Activated CD4-positive, alpha-beta memory T cell treated with anti-CD3 and anti-CD28 coated beads, Interleukin-2, amount 10 ng/mL, durations not matched to agents 7 days and 5 days (primary cell): ENCODE data around the gene ROGDI. TPM values are rescaled to one million over a fixed set of nuclear protein-coding genes. Genes with fewer than 3 reads are reported as not detected.
A peak's percentile ranks its signal among the peaks of the same experiment; 100 is the strongest.

Experiments
- CTCF ChIA-PET: fragments of 350-600 bp; sonication (Branson Sonifier 250); formaldehyde crosslinking; loops from one replicate; lab custom pipeline; 2021; ENCODE audit warnings: antibody characterized with exemption, inconsistent platforms; lab: Charles Lee
- POLR2A ChIA-PET: fragments of 350-600 bp; sonication (Branson Sonifier 250); formaldehyde crosslinking; loops from one replicate; lab custom pipeline; 2021; ENCODE audit warnings: antibody characterized with exemption; lab: Charles Lee
- DNase-seq: peaks from one replicate; pipeline ENCODE4 v3.0.0-alpha.2; 2020
- H3K27ac Mint-ChIP-seq: one replicate; pipeline ENCODE4 v1.8.0; 2021; ENCODE audit warnings: mild to moderate bottlenecking, mixed read lengths
- H3K27me3 Mint-ChIP-seq: one replicate; pipeline ENCODE4 v1.8.0; 2021; ENCODE audit warnings: mixed read lengths
- H3K36me3 Mint-ChIP-seq: one replicate; pipeline ENCODE4 v1.8.0; 2021; ENCODE audit warnings: low read depth, mixed read lengths
- H3K4me1 Mint-ChIP-seq: one replicate; pipeline ENCODE4 v1.8.0; 2021; ENCODE audit warnings: mixed read lengths
- H3K4me3 Mint-ChIP-seq: one replicate; pipeline ENCODE4 v1.8.0; 2021; ENCODE audit warnings: mild to moderate bottlenecking, mixed read lengths
- H3K9me3 Mint-ChIP-seq: one replicate; pipeline ENCODE4 v1.8.0; 2021; ENCODE audit warnings: mixed read lengths
- total RNA-seq, 2 experiments: library from RNA; stranded (reverse); gene quantifications; one replicate each; pipeline ENCODE4 v1.2.3, GENCODE V29; 2021

ROGDI gene
- total RNA-seq, 2 experiments from 2014 or later: 5.9 to 6.9 TPM

DNA sequence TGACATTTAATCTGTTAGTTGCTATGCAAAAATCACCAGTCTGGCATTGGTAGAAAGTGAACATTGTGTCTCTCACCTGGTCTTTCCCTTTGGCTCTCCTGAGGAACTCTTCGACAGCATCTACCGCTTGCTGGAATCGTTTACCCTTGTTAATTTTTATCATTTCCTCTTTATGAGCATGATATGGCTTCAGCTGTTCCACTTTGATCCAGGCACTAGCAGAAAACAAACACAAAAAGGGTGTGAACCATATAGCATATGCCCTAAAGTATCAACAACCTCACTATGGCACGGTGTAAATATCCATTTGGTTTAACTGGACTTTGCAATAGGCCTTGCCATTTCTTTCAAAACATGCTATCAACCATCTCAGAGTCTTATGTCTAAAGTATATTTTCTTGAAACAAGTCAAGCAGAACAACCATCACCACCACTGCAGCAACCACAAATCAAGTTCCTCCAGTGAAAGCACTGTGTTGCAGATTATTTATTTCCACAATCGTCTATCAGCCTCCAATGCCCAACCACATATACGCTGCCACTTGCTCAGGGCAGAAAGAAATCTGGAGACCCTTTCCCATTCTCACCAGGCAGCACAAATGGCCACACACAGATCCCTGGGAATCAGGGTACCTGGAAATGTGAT is 30.4 kb upstream of the ROGDI start:
- H3K4me3 Mint-ChIP-seq: no peak overlapping the region
- peaks cover 11% of the 10 kb centered on the region for H3K4me1 Mint-ChIP-seq
- no peaks in the 10 kb centered on the region for H3K9me3 Mint-ChIP-seq
- DNase-seq: no peak
- no peaks in the 10 kb centered on the region for H3K27me3 Mint-ChIP-seq
- no peak overlapping the region for H3K27ac Mint-ChIP-seq
- H3K36me3 Mint-ChIP-seq: peaks cover 59% of the 10 kb centered on the region
- CTCF ChIA-PET: interaction anchor here (1.1 kb wide), 1 partner anchor 14 kb away, joined by 3 read pairs; no protein-coding TSS in a partner anchor
- POLR2A ChIA-PET: interaction anchor here (1.0 kb wide), 1 partner anchor 14 kb away, joined by 9 read pairs; the partner anchor contains the start of genes GLYR1 and UBN1

DNA sequence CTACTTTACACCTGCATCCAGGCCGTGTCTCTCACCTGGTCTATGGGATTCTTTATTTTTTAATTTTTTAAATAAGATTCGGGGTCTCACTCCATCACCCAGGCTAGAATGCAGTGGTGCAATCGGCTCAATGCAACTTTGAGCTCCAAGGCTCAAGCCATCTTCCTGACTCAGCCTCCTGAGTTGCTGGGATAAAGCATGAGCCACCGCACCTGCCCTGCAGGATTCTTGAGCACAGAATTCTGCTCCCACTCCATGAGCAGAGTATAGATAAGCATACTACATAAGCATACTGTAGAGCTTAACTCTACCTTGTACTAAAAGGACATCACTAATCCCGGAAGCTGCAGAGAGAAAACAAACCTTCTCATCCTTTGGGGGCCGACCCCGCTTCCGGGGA is 29.2 kb upstream of the ROGDI start:
- CTCF ChIA-PET: no interaction called here
- H3K27ac Mint-ChIP-seq: no peak overlapping the region
- no peaks in the 10 kb centered on the region for H3K9me3 Mint-ChIP-seq
- POLR2A ChIA-PET: no interaction called here
- peaks cover 58% of the 10 kb centered on the region for H3K36me3 Mint-ChIP-seq
- H3K4me1 Mint-ChIP-seq: peaks cover 11% of the 10 kb centered on the region
- H3K27me3 Mint-ChIP-seq: no peaks in the 10 kb centered on the region
- no peak overlapping the region for H3K4me3 Mint-ChIP-seq
- no peak for DNase-seq

DNA sequence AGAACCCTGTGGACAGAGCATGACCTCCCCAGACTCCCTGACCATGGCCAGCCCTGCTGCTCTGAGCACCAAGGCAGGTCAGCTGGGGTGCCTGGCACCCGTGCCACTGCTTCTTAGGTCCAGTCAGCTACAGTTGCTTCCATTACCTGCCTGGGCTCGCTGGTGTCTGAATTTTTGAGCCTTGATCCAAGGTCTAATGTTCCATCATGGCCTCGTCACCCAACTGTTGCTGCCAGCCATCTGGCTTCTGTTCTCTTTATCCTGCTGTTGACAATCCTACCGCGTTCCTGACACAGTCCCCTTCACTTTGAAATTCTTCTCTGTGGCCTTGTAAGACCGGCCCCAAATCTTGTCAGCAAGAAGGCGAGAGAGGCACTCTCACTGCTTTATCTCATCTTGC is 28.0 kb upstream of the ROGDI start:
- Mint-ChIP-seq H3K9me3 (no peaks in the 10 kb centered on the region), H3K4me3 (no peak overlapping the region), H3K27ac (no peak overlapping the region), H3K27me3 (no peaks in the 10 kb centered on the region), H3K4me1 (peaks cover 11% of the 10 kb centered on the region), H3K36me3 (peaks cover 55% of the 10 kb centered on the region)
- POLR2A ChIA-PET: interaction anchor here (0.9 kb wide), 1 partner anchor 16 kb away, joined by 3 read pairs; no protein-coding TSS in a partner anchor
- CTCF ChIA-PET: interaction anchor here (0.6 kb wide), 1 partner anchor 20 kb away, joined by 3 read pairs; no protein-coding TSS in a partner anchor
- DNase-seq: no peak

DNA sequence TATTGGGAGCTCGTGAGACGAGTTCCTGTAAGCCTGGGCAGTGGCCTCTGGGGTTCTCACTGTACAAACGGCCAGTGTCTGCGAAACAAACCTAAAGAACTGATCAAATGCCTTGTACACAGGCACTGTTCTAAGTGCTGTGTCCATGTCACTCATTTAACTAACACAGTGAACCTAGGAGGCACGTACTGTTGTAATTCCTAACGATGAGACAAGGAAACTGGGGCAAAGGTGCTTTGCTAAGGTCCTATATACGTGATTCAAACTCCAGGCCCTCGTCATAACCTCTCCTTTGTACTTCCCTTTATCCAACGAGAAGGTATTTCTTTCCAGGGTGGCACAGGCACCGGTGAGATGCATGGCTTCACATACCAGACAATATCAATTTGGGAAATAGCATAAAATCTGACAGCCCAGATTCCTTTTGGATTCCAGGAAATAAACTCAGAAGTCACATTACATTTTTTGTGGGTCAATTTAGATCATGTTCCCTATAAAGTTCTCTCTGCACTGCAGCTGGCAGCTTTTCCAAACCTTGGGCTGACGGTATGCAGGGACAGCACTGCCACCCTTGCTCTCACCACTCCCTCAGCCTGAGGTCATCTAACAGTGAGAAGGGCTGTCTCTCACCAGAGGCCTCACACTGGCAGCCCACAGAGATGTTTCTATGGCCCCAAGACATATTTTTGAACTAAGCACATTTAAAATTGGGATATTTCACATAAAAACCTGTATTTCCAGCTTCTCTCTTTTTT is 26.3 kb upstream of the ROGDI start:
- Mint-ChIP-seq H3K36me3 (peaks cover 66% of the 10 kb centered on the region), H3K9me3 (no peaks in the 10 kb centered on the region), H3K27me3 (no peaks in the 10 kb centered on the region), H3K4me3 (no peak overlapping the region), H3K4me1 (peaks cover 5% of the 10 kb centered on the region), H3K27ac (no peak overlapping the region)
- DNase-seq: no peak
- POLR2A ChIA-PET: no interaction called here
- CTCF ChIA-PET: no interaction called here

DNA sequence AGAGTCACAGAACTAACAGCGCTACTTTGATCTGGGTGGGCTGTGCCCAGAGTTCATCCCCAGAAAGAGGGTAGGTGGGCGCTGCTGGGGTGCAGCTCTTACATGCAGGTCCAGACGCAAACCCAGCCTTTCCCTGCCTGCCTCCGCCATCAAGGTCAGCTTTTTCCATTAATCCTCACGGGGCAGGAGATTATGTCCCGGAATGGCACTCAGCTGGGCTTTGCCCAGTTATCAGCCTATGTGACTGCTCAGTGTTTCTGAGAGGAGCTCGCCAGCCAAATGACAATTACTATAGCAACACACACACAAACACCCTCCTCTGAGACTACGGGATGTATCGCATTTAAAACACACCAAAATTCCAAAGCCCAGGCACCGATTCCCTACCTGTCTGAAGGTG is 24.5 kb upstream of the ROGDI start:
- POLR2A ChIA-PET: no interaction called here
- Mint-ChIP-seq H3K4me3 (no peak overlapping the region), H3K9me3 (no peaks in the 10 kb centered on the region), H3K4me1 (no peaks in the 10 kb centered on the region), H3K36me3 (peaks cover 62% of the 10 kb centered on the region), H3K27me3 (no peaks in the 10 kb centered on the region), H3K27ac (no peak overlapping the region)
- CTCF ChIA-PET: no interaction called here
- no peak for DNase-seq

DNA sequence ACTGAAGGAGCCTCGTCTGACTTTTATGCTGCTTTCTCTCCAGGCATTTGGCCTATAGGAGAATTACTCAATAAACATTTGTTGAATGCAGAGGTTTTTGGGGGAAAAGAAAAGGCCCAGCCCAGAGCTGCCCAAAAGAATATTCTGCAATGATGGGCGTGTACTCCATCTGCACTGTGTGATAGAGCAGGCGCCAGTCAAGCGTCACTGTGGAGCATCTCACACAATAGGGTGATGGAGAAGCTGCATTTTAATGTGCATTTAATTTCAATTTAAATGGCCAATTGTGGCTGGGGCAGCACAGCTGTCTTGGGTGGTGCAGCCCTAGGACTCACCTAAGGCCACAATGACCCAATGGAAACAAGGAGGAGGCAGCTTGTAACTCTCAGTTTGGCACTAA is 24.1 kb upstream of the ROGDI start:
- POLR2A ChIA-PET: no interaction called here
- H3K4me1 Mint-ChIP-seq: no peaks in the 10 kb centered on the region
- H3K4me3 Mint-ChIP-seq: no peak overlapping the region
- peaks cover 61% of the 10 kb centered on the region for H3K36me3 Mint-ChIP-seq
- H3K9me3 Mint-ChIP-seq: no peaks in the 10 kb centered on the region
- no peak overlapping the region for H3K27ac Mint-ChIP-seq
- DNase-seq: no peak
- H3K27me3 Mint-ChIP-seq: no peaks in the 10 kb centered on the region
- CTCF ChIA-PET: no interaction called here

DNA sequence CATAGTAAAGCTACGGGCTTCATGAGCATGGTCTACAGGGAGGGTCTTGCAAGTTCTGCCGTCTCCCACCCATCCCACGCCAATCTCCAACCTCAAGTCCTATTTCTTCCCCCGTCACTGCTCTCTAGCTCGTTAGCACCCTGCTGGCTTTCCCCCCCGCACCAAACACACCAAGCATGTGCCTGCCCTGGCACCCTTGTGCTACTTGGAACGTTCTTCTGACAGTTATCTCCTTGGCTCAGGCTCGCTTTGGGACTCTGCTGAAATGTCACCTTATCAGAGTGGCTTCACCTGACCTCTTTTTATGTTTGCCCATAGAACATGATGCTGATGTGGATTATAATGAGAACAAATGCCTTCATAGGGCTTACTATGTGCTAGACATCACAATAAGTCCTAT is 22.8 kb upstream of the ROGDI start:
- no peak overlapping the region for H3K4me3 Mint-ChIP-seq
- ChIA-PET CTCF (no interaction called here), POLR2A (no interaction called here)
- H3K4me1 Mint-ChIP-seq: no peaks in the 10 kb centered on the region
- peaks cover 60% of the 10 kb centered on the region for H3K36me3 Mint-ChIP-seq
- no peak for DNase-seq
- no peaks in the 10 kb centered on the region for H3K27me3 Mint-ChIP-seq
- H3K9me3 Mint-ChIP-seq: no peaks in the 10 kb centered on the region
- no peak overlapping the region for H3K27ac Mint-ChIP-seq

DNA sequence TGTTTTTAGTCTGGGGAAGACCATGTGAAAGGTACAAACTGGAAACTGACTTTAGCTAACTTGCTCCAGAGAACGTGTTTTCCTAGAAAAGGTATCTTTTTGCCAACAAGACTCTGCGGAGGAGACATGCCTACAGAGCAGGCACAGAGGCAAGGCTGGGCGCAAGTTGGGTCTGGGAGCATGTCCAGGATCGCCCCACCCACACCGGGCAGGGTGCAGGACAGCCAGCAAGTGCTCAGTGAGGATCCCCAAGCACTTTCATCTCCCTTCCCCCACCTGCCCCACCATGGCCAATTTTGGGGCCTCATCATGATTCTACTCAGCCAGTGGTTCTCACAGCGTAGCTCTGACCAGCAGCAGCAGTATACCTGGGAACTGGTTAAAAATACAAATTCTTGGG is 18.2 kb upstream of the ROGDI start:
- ChIA-PET POLR2A (no interaction called here), CTCF (no interaction called here)
- H3K4me1 Mint-ChIP-seq: no peaks in the 10 kb centered on the region
- no peaks in the 10 kb centered on the region for H3K9me3 Mint-ChIP-seq
- no peak overlapping the region for H3K27ac Mint-ChIP-seq
- H3K36me3 Mint-ChIP-seq: peaks cover 59% of the 10 kb centered on the region
- no peak for DNase-seq
- H3K4me3 Mint-ChIP-seq: no peak overlapping the region
- no peaks in the 10 kb centered on the region for H3K27me3 Mint-ChIP-seq

DNA sequence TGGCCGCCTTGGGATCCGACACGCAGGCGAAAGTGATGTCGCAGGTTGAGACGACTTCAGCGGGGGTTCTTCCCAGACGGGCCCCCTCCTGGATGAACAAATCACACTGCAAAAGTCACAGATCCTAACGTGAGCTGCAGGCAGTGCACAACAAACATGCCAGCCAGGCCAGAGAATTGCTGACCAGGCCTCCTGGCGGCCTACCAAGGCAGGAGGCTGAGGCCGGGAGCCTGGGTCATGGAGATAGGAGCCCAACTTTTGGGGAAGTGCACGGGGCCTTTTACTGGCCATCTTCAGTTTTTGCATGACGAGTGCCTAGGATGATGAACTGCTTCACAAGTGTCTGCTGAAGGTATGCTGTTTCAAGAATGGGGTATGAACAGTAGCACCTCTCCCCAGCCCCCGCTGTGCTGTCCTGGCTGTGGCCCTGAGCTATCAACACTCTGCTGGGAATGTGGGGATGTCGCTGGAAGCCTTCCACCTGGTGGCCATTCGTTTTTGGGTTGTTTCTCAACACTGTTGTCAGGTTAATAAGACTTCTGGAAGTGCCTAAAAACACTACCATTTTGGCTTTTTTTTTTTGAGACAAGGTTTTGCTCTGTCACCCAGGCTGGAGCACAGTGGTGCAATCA is 12.2 kb upstream of the ROGDI start:
- Mint-ChIP-seq H3K4me3 (no peak overlapping the region), H3K4me1 (no peaks in the 10 kb centered on the region), H3K27ac (no peak overlapping the region), H3K36me3 (peaks cover 53% of the 10 kb centered on the region), H3K9me3 (no peaks in the 10 kb centered on the region), H3K27me3 (no peaks in the 10 kb centered on the region)
- ChIA-PET POLR2A (no interaction called here), CTCF (no interaction called here)
- DNase-seq: no peak

DNA sequence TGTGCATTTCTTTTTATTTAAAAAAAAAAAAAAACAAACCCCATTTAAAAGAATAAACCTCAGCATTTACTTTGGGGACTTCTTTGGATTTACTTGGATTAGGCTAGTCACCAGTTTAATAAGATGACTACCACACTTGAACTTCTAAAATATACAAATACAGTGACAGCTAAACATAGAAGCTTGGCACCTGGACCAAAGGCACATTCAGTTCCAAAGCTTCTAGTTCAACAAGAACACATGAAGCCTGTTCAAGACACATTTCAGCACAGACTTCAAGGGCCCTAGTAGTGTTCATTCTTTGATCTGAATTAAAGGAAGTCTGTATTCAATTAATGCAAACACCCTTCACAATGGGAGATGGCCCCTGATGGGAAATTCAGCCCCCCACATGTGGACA is 11.6 kb upstream of the ROGDI start:
- POLR2A ChIA-PET: interaction anchor here (0.6 kb wide), 1 partner anchor 33 kb away, joined by 3 read pairs; the partner anchor contains the start of gene GLYR1
- Mint-ChIP-seq H3K27me3 (no peaks in the 10 kb centered on the region), H3K36me3 (peaks cover 53% of the 10 kb centered on the region), H3K4me1 (no peaks in the 10 kb centered on the region), H3K27ac (no peak overlapping the region), H3K9me3 (no peaks in the 10 kb centered on the region), H3K4me3 (no peak overlapping the region)
- CTCF ChIA-PET: no interaction called here
- no peak for DNase-seq

DNA sequence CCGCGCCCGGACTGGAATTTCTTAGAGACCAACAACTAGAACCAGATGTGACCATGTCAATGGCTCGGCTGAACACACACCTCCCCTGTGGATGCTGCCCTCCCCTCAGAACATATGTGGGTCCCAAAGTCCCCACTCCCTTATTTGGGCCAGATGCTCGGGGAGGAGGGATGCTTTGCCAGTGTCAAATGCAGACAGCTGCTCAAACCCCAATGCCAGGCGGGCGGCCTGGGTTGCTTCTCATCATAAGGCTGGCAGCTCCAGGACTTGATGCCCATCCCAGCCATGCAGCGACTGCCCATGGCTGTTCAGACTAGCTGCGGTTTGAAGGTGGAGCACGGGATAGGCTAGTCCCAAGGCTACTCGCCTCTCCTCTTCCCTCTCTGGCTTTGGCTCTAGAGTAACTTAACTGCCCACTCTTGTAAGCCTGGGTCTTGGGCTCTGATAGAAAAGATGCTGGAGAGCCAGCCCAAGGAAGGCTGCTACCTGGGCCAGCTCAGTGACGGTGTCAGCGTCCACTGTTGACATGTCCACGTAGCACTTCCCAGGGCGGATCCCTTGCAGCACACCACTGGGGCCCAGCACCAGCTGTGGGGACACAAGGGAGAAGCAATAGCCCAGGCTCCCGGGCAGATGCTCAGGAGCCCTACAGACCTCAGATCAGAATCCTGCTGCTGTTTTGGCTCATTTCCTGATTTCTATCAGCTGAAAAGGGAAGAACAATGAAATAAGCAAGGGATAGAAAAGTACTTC is 11.0 kb upstream of the ROGDI start:
- Mint-ChIP-seq H3K4me1 (no peaks in the 10 kb centered on the region), H3K27ac (peak overlapping the region; percentile 11), H3K4me3 (no peak overlapping the region), H3K27me3 (no peaks in the 10 kb centered on the region), H3K36me3 (peaks cover 53% of the 10 kb centered on the region), H3K9me3 (no peaks in the 10 kb centered on the region)
- POLR2A ChIA-PET: interaction anchor here (0.6 kb wide), 1 partner anchor 33 kb away, joined by 3 read pairs; the partner anchor contains the start of gene GLYR1
- CTCF ChIA-PET: no interaction called here
- DNase-seq: no peak

DNA sequence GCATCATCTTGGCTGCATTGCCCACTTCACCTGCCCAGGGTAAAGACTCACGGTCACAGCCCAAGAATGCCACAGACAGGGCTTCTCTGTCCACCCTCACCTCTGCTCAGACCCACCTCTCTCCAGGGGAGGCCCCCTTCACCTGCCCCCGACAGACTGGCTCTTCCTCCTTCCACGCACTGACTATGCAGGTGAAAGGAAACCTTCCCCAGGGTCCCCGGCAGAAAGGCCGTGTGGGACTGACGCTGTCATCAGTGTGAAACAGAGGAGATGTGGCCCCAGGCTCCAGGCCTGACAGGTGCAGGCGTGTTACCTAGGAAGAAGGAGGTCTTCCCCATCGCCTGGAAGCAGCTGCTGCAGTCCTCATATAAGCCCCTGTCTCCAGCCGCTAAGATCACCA is 9.3 kb upstream of the ROGDI start:
- no peak overlapping the region for H3K4me3 Mint-ChIP-seq
- H3K27ac Mint-ChIP-seq: no peak overlapping the region
- no peak for DNase-seq
- H3K27me3 Mint-ChIP-seq: no peaks in the 10 kb centered on the region
- no peaks in the 10 kb centered on the region for H3K4me1 Mint-ChIP-seq
- CTCF ChIA-PET: no interaction called here
- POLR2A ChIA-PET: interaction anchor here (1.0 kb wide), 1 partner anchor 8 kb away, joined by 3 read pairs; no protein-coding TSS in a partner anchor
- no peaks in the 10 kb centered on the region for H3K9me3 Mint-ChIP-seq
- peaks cover 53% of the 10 kb centered on the region for H3K36me3 Mint-ChIP-seq
